NCI-H82 treated with DMSO at 0.1 percent for 48 hours (cell line): ENCODE data around the gene ZBTB37.
"Not testable (repeated sequence)": the region's sequence is repeated elsewhere in the genome, so short reads cannot be mapped to it uniquely, and the experiment has no call there.

Experiments
- DNase-seq: peaks from one replicate; lab custom pipeline; 2025; ENCODE audit not compliant: unreplicated experiment; lab: John Stamatoyannopoulos, UW

ZBTB37 gene, protein sequence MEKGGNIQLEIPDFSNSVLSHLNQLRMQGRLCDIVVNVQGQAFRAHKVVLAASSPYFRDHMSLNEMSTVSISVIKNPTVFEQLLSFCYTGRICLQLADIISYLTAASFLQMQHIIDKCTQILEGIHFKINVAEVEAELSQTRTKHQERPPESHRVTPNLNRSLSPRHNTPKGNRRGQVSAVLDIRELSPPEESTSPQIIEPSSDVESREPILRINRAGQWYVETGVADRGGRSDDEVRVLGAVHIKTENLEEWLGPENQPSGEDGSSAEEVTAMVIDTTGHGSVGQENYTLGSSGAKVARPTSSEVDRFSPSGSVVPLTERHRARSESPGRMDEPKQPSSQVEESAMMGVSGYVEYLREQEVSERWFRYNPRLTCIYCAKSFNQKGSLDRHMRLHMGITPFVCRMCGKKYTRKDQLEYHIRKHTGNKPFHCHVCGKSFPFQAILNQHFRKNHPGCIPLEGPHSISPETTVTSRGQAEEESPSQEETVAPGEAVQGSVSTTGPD

DNA sequence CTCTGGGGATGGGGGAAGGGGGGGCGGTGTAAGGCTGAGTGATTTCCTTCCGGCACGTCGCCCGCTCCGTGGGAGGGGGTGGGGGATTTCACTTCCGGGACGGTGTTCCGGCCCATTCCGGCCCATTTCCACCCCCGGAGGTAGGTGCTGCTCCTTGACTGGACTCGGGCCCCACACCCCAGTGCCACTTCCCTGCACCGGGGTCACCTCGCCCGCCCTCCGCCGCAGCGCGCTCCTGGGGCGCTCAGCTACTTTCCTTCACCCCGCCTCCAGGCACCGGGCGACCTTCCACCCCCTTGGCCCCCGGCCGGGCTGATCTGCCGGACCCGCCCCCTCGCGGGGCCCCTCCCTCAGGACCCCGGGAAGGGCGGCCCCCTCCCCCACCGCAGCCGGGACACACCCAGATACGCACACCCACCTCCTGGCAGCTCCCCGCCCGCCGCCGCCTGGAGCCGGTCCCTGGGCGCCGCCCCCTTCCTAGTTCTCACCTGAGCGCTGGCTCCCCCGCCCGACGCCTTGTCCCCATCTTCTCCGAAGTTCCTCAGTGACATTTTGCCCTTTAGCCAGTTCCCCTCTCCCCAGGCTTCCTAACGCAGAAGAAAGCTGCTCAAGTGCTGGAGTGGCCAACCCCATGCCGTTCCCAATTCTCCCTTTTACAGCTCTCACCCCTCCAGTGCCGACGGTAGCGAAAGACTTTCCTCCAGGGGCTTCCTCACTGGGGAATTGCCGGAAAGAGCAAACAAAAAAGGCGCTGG, at the start of gene ZBTB37:
Gene ZBTB37, plus strand, starts transcription at position 115 of the 755 bp plus-strand sequence. CDS start 1,846 bp downstream, outside the sequence.
- DNase-seq, result peak; percentile 88

DNA sequence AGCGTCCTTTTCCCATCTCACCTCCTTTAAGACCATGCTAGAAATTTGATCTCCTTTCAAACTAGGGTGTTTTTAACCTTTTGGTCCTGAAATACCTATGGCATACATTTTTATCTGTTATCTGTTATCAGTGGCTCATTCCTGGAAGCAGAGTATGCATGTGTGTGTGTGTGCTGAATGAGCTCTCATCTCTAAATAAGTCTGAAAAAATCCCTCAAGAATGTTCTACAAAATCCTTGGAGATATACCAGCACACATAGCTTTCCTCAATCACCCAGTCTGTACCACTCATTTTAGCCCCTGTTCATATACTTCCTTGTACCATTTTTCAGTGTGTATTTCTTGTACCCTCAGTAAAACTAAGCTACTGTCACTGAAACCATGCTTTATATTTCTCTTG, 49.7 kb upstream of the ZBTB37 start:
- DNase-seq, result no peak

DNA sequence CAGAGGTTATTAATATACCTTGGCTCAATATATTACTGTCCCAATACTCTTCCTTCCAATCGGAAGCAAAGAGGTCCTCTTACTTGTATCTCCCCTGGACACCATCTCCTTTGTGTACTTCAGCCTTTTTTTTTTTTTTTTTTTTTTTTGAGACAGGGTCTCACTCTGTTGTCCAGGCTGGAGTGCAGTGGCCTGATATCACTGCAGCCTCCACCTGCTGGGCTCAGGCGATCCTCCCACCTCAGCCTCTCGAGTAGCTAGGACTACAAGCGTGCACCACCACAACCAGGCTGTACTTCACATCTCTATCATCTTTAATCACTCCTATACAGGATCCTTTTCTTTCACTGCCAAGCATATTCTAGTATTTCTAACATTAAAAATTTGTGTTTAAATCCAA, 46.5 kb upstream of the ZBTB37 start:
- DNase-seq, result no peak

DNA sequence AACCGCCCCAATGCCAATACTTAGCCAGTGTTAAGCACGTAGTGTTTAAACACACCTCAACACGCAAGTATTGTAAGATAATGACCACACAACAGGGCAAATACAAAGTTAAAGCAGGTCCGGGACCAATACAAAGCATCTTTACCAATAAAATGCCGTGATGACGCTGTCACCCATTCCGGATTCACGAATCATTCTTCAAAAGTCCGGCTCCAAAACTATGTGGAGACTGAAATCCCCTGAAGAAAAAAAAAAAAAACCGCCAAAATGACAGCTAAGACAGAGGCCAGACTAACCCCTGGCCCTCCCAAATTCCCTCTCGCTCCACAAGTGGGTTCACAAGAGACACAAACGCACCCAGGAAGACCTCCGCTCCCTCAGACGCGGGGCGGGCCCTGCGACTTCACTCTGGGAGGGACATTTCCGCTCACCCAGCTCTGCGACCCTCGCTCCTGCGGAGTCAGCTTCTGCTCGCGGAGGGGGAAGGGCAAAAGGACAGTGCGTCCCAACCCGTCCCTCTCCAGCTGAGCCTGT, 44.3 kb upstream of the ZBTB37 start:
- DNase-seq, result no peak

DNA sequence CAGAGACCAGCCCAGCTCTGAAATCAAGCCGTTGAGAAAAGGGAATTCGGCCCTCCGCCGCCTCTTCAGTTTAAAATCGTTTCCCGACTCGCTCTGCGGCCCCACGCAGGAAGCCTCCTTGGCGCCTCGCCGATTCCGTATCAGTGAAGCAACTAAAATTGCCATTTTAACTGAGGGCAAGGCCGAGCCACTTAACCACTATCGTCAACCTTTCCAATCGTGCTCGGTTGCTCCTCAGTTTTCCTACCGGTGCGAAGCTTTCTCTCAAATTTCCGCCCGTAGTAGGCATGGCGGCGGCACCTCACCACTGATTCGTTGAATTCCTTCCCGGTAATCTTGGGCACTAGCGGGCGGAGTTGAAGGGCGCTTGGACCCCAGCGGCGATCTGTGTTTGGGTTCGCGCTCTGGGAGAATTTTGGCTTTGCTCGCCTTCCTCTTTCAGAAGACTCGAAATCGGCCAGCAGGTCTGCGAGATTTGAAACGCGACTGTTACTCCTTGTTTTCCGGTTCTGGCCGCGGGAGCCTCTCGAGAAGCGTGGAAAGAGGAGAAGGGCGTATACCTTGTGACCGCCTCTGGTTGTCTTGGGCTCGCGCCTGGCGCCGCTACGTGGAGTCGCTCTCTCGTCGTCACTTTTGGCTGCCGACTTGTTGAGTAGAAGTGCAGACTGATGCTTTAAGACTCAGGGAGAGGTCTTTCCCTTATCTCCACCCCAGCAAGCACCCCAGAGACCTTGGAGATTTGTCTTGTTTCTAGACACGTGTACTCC, 43.7 kb upstream of the ZBTB37 start, which contains the start of the genes CENPL and DARS2:
Gene CENPL, minus strand, starts transcription at position 569 of the 767 bp plus-strand sequence. CDS start 13,584 bp downstream, outside the sequence.
Gene DARS2, plus strand, starts transcription at position 359 of the 767 bp plus-strand sequence. CDS start 557 bp downstream, outside the sequence.
- peak; percentile 97 for DNase-seq

DNA sequence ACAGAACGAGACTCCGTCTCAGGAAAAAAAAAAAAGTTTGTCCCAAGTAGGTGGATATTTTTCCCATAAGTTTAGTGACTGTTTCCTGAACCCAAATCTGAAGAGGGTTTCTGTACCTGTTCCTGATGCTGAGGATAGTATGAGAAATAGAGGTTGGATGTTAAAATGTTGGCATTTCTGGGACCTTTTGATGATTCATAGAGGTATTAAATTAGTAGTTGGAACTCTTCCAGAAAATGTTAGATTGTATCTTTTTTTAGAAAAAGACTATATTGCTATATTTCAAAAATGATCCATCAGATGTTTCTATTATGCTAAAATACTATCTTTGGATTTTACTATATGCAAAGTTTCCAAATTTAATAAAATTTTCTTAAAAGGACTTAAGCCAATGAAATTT, 40.6 kb upstream of the ZBTB37 start:
- DNase-seq, result no peak

DNA sequence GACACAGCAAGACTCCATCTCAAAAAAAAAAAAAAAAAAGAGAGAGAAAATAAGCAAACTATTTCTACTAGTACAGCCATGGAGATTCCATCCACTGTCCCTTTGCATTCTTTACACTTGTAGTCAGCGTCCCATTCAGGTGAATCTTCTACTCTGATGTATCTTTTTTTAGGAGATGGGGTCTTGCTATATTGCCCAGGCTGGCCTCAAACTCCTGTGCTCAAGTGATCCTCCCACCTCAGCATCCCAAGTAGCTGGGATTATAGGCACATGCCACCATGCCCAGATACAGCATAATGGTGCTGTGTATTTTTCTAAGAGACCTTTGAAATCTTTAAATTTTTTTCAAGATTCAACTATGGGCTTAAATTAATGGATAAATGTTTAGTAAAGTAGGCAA, 35.4 kb upstream of the ZBTB37 start:
- no peak for DNase-seq

DNA sequence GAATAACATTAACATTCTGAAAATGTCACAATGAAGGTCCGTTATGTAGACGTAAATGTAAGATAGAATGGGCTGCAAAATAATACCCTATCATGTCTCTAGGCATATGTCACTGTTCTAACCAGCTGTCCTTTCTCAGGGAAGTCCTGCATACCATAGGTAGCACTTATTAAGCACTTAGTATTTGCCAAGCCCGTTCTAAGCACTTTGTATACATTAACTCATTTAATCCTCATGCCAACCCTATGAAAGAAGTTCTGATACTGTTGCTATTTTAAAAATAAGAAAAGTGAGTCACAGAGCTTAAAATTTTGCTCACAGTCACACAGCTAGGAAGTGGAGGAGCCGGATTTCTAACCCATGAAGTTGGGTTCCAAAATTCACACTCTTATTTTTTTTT, 16.1 kb upstream of the ZBTB37 start:
- DNase-seq, result no peak

DNA sequence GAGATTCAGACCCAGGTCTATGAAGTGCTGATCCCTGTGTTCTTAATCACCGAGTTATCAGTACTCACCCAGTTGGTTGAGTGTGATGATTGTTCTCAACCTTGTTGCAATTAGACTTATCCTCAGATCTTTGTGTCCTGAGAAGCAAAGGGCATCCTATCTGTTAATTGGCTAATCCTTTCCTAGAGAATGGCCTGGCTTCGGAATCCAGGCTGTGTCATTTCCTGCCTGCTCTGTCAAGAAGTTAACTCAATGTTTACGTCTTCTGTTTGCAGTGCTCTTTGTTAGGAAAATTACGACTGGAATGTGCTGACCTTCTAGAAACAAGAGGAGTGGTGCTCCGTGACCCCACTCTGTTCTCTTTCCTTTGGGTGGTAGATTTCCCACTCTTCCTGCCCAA, 15.1 kb upstream of the ZBTB37 start:
- no peak for DNase-seq

DNA sequence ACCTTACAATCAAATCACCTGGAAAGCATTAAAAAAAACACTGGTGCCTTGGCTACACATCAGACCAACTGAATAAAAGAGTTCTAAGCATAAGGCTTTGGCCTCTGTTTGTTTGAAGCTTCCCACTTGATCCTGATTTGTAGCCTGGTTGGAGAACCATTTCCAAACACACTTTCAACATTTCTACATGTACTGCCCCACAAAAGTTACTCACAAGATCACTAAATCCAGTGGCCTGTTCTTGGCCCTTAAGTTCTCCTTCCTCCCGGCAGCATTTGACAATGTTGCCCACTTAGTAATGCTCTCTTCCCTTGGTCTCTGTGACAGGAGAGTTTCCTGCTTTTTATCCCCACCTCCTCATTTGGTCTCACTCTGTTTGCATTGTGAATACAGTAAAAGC, 12.2 kb upstream of the ZBTB37 start:
- DNase-seq, result no peak

DNA sequence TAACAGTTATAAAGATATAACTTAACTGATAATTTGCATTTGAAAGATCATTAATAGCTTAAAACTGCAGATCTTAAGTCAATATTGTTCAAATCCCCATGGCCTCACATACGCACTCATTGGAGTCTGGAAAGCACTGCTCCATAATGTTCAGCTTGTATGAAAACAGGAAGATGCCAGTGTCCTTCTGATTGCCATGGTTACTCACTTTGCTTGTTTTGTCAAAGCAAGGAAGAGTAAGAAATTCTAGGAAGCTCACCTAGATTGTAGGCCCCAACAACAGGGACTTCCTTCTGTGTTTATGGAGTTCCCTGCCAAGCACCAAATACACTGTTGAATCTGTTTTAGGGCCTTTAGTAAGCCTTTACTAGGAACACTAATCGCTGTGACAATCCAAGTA, 11.3 kb upstream of the ZBTB37 start:
- no peak for DNase-seq

DNA sequence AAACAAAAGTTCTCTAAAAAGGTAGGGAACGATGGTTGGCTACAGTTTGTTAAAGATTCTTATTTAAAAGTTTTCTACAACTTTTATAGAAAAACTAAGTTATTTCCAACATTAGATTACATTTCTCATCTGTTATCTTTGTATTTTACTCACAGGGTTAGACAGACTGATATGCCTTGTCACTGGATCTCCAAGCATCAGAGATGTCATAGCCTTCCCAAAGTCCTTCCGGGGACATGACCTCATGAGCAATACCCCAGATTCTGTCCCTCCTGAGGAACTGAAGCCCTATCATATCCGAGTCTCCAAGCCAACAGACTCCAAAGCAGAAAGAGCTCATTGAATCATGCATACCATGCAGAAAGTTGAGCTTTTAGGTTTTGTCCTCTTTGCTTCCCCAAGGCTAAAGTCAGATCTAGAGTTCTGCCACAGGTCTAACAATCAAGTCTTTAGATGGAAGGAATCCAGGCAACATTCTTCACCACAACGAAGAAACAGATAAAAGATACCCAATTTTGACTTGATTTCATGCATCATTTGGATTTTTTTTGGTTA, 10.7 kb upstream of the ZBTB37 start:
- no peak for DNase-seq

DNA sequence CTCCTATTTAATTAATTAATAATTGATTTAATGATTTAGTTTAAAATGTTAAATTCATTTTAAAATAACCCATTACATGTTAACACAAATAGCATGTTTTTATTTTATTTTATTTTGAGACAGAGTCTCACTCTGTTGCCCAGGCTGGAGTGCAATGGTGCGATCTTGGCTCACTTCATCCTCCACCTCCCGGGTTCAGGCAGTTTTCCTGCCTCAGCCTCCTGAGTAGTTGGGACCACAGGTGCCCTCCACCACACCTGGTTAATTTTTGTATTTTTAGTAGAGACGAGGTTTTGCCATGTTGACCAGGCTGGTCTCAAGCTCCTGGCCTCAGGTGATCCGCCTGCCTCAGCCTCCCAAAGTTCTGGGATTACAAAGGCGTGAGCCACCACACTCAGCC, 8.6 kb upstream of the ZBTB37 start:
- DNase-seq, result not testable (repeated sequence)

DNA sequence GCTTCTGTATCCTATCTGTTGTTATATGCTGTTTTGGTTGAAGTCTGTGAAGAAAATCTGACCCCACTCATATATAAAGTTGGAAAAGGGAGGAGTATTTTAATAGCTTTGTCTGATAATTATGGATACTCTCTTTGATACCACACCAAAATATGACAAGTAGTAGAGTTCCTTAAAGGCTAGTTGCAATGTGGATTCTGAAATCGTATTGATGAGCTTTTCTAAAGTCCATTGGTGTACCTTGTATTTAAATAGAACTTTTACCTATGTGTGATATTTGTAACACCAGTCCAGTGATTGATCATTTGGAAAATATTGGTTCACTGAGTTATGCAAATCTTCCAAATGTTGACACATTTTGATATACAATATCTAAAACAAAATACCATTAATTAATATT, 8.1 kb upstream of the ZBTB37 start:
- DNase-seq, result no peak

DNA sequence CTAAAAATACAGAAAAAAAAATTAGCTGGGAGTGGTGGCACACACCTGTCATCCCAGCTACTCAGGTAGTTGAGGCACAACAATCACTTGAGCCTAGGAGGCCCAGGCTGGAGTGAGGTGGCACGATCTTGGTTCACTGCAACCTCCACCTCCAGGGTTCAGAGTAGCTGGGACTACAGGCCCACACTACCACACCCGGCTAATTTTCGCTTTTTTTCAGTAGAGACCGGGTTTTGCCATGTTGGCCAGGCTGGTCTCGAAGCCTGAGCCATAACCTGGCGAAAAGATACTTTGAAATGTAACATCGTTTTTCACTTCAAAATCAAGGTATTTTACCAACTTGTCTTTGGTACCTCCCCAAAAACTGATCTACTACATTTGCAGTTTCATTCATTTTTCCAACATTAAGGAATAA, 6.4 kb upstream of the ZBTB37 start:
- no peak for DNase-seq

DNA sequence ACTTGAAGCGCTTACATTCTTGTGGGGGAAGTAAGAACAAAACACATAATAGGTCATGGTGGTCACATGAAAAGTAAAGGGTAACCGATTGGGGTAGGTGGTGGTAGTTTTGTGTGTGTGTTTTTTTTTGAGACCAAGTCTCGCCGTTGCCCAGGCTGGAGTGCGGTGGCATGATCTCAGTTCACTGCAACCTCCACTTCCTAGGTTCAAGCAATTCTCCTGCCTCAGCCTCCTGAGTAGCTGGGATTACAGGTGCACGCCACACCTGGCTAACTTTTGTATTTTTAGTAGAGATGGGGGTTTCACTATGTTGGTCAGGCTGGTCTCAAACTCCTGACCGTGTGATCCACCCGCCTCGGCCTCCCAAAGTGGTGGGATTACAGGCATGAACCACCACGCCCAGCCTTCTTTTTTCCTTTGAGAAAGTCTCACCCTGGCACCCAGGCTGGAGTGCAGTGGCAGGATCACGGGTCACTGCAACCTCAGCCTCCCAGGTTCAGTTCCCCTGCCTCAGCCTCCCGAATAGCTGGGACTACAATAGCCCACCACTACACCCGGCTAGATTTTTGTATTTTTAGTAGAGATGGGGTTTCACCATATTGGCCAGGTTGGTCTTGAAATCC, 5.9 kb upstream of the ZBTB37 start:
- DNase-seq, result not testable (repeated sequence)

DNA sequence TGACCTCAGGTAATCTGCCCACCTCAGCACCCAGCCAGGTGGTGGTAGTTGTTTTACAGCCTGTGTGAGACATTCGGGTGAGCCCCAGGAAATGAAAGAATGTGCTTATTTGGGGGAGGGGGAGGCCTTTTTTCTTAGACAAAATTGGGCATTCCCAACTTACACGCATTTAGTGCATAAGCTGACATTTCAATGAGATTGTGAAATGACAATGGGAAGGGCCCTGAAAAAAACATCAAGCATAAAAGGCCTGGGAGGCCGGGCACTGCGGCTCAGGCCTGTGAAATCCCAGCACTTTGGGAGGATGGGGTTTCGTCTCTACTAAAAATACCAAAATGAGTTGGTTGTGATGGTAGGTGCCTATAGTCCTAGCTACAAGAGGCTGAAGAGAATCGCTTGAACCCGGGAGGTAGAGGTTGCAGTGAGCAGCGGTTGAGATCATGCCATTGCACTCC, 5.4 kb upstream of the ZBTB37 start:
- DNase-seq, result no peak

DNA sequence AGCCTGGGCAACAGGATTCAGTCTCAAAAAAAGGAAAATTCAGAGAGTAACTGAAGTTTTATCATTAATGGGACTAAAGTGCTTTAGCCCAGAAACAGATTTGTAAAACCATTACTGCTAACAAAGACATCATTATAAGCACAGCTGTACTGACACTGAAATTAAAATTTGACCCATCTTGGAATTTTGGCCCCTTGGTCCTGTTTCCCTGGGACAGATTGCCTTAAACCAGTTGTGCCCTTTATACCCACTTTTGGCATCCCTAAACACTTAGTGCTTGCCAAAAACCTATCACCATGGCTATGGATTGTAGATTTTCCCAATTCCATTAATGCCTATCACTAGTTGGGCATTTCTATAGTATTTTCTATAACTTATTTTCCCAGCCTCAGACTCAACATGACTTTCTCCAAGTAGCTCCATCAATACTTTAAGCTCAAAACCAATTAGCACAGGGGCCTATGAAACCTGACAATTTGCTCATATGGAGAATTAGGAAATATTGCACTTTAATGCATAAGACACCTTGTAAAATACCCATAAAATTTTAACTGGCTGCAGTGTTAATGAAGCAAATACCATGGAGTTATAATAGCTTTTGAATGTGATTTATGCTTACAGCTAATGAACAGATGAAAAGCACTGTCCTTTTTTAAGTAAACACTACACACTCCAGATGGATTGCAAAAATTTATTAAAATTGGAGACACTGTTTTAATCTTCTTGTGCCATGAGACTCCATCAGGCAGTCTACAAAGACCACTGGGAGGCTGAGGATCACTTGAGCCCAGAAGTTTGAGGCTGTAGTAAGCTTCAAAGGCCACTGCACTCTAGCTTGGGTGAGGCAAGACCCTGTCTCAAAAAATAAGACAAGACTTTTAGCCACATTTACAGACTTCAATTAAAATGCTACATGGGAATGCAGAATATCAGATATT, 4.7 kb upstream of the ZBTB37 start:
- no peak for DNase-seq
